ENCODE results near the gene SLC13A2.

The SLC13A2 gene

GRCh38 chr17:28534740-28535375 lies 61.4 kb downstream of the SLC13A2 start:
- DNase-seq (ENCODE audit: low read depth): no peak

DNA sequence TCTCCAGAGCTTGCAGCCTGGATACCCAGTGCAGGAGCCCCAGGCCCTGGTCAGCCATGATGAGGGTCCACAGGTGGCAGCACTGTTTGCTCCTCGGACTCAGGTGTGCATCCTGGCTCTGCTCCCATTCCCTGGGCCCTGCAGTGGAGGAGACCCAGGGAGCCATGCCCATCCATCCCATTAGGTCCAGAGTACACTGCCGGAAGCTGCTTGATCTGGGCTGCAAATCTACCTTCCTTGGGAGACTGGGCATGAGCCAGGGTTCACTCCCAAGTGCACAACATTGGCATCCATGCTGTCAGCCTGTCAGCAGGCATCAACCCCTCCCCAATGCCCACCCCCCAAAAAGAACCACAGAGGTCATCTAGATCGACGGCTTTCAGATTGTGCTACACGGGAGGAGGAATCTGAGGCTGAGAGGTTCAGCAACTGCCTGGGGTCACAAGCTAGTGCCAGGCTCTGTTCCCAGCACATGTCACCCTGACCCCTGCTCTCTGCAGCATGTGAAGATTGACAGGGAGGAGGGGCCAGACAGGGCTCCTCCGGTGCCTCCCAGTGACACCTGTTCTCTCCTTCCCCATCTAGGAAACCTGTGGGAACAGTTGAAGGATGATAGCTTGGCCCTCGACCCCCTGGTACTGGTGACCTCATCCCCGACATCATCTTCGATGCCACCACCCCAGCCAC lies 63.2 kb downstream of the SLC13A2 start:
- no peak for DNase-seq (ENCODE audit: low read depth)

- DNase-seq (ENCODE audit: low read depth): no peak
Observed at GRCh38 chr17:28537219-28537610, 63.8 kb downstream of the SLC13A2 start.

DNA sequence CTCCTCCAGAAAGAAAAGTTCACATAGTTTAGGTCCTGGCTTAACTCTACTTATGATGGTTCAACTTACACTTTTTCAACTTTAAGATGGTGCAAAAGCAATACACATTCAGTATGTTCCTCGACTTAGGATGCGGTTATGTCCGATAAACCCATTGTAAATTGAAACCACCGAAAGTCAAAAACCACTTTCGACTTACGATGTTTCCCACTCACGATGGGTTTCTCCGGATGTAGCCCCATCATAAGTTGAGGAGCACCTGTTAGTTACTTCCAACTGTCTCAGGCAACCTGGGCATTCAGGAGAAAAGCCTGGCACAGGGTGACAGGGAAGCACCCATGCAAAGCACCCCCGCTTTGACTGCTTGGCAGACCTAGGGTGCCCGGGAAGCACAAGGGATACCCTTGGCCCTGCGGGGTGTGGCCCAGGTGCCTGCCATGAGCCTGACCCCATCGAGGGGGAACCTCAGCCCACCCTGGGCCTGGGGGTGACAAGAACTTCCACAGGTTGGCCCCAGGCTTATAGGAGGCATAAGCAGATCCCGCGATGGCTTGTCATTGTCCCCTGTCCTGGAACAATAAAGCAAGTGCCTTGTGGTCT lies 65.0 kb downstream of the SLC13A2 start:
- DNase-seq (ENCODE audit: low read depth): no peak

DNA sequence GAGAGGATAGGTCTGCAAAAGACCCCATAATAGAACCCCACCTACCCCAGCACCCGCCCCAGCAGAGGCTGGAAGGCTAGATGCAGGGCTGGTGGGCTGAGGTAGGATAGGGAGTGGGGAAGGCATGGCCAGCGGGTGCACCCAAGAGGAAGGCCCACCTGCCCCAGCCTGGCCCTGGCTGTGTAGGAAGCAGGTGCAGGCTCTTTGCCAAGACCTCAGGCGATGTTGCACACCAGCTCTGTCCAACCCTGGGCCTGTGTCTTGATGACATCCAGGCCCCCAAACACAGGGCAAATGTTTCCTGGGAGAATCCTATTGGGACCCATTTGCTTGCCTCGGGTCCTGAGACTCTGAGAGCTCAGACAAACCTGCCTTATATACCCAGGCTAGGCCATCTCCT lies 66.8 kb downstream of the SLC13A2 start:
- no peak for DNase-seq (ENCODE audit: low read depth)

DNA sequence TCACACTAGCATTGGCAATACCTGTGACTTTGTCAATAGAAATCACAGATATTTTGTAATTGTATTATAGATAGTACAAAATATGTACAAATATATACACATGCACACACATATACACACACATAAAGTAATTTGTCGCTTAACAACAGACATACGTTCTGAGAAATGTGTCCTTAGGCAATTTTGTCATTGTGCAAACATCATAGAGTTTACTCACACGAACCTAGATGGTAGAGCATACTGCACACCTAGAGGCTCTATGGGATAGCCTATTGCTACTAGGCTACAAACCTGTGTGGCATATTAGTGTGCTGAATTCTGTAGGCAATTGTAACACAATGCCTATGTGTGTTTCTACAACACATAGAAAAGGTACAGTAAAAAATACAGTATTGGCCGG lies 68.0 kb downstream of the SLC13A2 start:
- DNase-seq (ENCODE audit: low read depth): no peak

DNA sequence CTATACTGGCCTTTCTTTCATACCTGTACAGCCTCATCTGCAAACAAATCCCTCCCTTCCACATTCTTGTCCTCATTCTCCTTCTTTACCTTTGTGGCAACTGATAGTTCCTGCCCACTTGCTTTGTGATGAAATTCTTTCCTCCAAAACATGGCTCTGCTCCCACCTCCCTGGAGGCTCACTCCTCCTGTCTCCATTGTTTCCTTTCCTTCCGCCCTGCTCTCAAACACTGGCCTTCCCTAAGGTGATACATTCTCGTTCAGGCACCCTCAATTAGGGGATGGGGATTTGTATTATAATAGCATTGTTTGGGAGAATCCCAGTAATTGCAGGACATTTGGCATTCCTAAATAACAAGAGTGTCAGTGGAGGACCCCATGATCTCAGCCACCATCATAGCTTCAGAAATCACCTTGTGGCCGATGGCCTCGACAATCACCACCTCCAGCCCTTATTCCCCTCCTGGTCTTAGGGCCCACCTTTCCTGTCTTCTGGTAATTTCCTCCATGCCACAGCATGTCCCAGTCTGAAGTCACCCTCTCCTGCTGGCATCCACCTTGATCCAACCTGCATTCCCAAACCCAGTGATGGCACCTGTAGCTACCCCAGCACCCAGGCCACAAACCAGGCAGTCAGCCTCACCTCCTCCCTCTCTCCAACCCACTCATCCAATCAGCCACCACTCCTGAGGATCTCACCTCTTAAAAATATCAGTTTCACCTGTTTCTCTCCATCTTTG lies 71.1 kb downstream of the SLC13A2 start:
- no peak for DNase-seq (ENCODE audit: low read depth)

DNA sequence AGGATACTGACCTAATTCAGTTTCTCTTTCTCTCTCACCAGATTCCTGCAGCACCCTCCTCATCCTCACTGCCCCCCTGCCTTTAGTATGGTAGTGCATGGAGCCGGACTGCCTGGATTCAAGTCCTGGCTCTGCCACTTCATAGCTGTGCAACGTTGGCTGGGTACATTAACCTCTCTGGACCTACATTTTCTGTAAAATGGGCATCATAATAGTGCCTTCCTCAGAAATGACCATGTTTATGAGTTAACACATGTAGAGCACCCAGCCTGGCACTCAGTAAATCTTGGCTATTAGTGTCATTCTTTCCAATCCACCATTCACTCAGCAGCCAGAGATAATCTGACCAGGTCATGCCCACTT lies 71.7 kb downstream of the SLC13A2 start:
- no peak for DNase-seq (ENCODE audit: low read depth)

GRCh38 chr17:28545787-28546415 lies 72.5 kb downstream of the SLC13A2 start:
- DNase-seq (ENCODE audit: low read depth): no peak

GRCh38 chr17:28547096-28547622 lies 73.7 kb downstream of the SLC13A2 start:
- no peak for DNase-seq (ENCODE audit: low read depth)

Measured in stimulated activated CD8-positive, alpha-beta memory T cell treated with anti-CD3 and anti-CD28 coated beads, Interleukin-15, amount 100 ng/mL, for 1 hour (primary cell).